ENCODE results near the gene GCNT4.

The GCNT4 gene

DNA sequence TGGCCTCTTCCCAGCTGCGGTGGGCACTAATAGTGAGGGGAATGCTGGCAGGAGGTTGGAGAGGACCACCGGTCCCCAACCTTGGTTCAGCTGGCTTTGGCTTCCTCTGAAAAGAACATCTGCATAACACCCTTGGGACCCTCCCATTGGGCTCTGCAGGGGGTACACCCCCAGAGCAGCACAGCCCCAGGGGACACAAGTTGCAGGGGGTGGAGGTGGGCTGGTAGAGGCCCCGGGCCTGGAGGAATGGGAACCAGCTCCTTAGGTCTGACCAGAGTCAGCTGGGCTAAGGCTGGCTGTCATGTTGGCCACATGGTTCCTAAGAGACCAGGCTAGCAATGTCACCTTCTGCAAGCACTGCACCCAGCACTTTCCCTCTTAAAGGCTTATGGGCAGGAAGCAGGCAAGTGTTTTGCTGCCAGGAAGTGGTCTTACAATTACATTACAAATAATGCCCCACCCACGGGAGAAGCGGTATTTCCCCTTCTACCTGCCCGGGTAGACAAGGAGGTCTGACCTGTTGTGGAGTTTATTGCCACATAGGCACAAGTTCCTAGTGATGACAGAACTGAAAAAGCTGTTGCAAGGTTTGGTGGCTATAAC, 18.1 kb downstream of the GCNT4 start:
- in situ Hi-C loops (cut with HindIII; ENCODE audit: low sequenced_read_pairs), result no loop called here
- H3K4me3 ChIP-seq (ENCODE audit: low read depth, low read length), result no peak overlapping the region
- TF ChIP-seq CTCF (IDR thresholded peaks at IDR 0.05; ENCODE audit: low read depth, low read length), result no peak
- no peak for DNase-seq (ENCODE audit: low read depth, low spot score)

GRCh38 chr5:75031366-75031765, 21.0 kb downstream of the GCNT4 start:
- TF ChIP-seq CTCF (IDR thresholded peaks at IDR 0.05; ENCODE audit: low read depth, low read length), result no peak
- in situ Hi-C loops (cut with HindIII; ENCODE audit: low sequenced_read_pairs), result no loop called here
- no peak overlapping the region for H3K4me3 ChIP-seq (ENCODE audit: low read depth, low read length)
- DNase-seq (ENCODE audit: low read depth, low spot score), result no peak

DNA sequence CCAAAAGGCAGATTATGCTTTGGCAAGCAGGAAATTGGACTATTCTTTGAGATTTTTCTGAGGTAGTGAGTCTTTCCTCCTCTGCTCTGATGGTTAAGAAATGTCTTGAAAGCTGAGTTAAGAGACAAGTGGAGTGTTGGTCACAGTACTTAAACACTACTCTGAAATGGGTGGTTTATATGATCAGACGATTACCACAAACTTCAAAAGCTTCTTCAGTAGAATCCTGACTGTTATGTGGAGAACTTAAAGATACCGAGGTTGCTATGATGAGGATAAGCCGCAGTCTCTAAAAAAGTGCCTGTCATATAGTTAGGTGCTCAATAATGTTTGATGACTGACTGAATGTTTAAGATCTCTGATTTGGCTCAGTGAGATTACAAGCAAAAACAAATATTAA, 24.3 kb downstream of the GCNT4 start:
- no peak for TF ChIP-seq CTCF (IDR thresholded peaks at IDR 0.05; ENCODE audit: low read depth, low read length)
- DNase-seq (ENCODE audit: low read depth, low spot score), result no peak
- in situ Hi-C loops (cut with HindIII; ENCODE audit: low sequenced_read_pairs), result no loop called here

DNA sequence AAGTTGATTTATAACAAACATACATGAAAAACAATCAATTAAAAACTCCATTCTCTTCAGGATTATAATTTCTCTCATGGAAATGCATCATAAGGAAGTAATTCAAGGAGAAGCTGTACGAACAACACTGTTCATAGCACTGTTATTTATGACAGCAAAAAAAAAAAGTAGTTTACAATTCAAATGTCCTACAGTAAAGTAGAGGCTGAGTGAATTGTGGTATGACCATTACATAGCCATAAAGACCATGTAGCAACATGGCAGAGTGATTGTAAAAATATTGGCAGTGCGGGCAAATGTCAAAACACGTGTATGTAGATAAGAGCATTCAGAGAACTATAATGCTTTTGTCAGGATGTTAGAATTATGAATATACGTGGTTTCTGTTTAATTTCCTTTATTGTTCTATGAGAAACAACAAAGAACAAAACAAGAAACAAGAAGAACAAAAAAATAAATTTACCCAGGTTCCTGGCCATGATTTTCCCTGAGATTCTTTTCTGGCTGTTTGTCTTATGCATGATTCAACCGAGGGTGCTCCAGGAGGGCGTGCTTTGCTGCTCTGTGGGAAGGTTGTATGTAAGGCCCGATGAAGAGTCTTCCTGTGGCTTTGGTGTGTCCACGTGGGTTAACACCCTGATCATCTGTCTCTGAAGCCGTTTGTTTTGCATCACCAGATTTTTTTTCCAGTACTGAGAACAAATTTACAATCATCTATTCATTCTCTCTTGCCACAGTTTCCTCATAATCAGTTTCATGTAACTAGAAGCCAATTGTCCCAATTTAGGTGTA, 28.8 kb downstream of the GCNT4 start:
- no peak overlapping the region for H3K4me3 ChIP-seq (ENCODE audit: low read depth, low read length)
- in situ Hi-C loops (cut with HindIII; ENCODE audit: low sequenced_read_pairs), result no loop called here
- TF ChIP-seq CTCF (IDR thresholded peaks at IDR 0.05; ENCODE audit: low read depth, low read length), result no peak
- no peak for DNase-seq (ENCODE audit: low read depth, low spot score)

More for the DNA sequence above, 24.3 kb downstream of the GCNT4 start:
- H3K4me3 ChIP-seq (ENCODE audit: low read depth, low read length), result no peak overlapping the region

GRCh38 chr5:75021800-75022199, 30.6 kb downstream of the GCNT4 start:
- DNase-seq (ENCODE audit: low read depth, low spot score), result no peak
- no peak for TF ChIP-seq CTCF (IDR thresholded peaks at IDR 0.05; ENCODE audit: low read depth, low read length)
- in situ Hi-C loops (cut with HindIII; ENCODE audit: low sequenced_read_pairs), result no loop called here
- no peak overlapping the region for H3K4me3 ChIP-seq (ENCODE audit: low read depth, low read length)

DNA sequence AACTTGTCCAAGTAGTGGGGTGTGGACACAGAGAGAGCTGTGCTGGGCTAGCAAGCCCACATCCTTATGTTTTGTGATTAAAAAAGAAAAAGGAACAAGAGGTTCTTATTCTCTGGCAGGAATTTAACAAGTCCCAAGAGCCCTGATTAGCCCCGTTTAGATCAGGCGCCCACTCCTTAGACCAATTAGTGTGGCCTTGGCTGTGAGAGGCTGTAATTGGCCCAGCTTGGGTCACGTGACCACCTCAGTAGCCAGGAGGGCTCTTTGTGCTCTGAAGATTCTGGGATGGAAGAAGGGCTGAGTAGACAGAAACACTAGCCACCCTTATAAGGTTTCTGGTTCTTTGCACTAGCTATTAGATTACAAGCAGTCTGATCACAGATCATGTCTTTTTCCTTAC, 31.1 kb downstream of the GCNT4 start:
- in situ Hi-C loops (cut with HindIII; ENCODE audit: low sequenced_read_pairs), result no loop called here
- no peak for DNase-seq (ENCODE audit: low read depth, low spot score)
- H3K4me3 ChIP-seq (ENCODE audit: low read depth, low read length), result no peak overlapping the region
- TF ChIP-seq CTCF (IDR thresholded peaks at IDR 0.05; ENCODE audit: low read depth, low read length), result no peak

All from astrocyte of the spinal cord (primary cell).